ENCODE data around the gene EXD2.
A peak's percentile ranks its signal among the peaks of the same experiment; 100 is the strongest.

The EXD2 gene

DNA sequence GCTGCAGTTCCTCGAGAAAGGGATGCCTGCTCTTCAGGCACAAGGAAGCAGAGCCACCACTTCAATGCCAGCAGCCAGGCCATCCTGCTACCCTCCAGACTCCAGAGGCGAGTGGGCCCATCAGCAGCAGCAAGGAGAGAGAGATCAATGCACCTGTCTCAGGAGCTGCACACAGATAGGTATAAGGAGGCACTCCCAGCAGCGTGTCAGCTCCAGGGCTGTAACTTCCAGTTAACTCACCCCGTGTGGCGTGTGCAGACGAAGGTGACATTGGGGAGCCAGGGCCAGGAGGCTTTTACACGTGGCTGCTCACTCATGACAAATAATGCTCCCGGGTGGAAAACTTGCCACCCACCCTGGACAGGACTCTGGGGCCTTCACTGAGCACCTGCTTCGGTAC, 92.9 kb downstream of the EXD2 start:
- Histone ChIP-seq H3K36me3 (ENCODE audit: low read depth) (no peaks in the 10 kb centered on the region), H3K27ac (ENCODE audit: poor library complexity, severe bottlenecking) (no peak overlapping the region), H3K4me3 (ENCODE audit: severe bottlenecking) (no peak overlapping the region), H3K4me1 (ENCODE audit: insufficient read depth, poor library complexity, severe bottlenecking) (no peaks in the 10 kb centered on the region), H3K27me3 (ENCODE audit: insufficient read depth, poor library complexity, severe bottlenecking) (no peaks in the 10 kb centered on the region), H3K9me3 (ENCODE audit: severe bottlenecking) (no peaks in the 10 kb centered on the region)
- DNase-seq (ENCODE audit: low spot score) (peak; percentile 33), ATAC-seq (ENCODE audit: low read depth) (peak; percentile 17; the same call in 1 of the 3 replicates)
- TF ChIP-seq, protein P1, sequence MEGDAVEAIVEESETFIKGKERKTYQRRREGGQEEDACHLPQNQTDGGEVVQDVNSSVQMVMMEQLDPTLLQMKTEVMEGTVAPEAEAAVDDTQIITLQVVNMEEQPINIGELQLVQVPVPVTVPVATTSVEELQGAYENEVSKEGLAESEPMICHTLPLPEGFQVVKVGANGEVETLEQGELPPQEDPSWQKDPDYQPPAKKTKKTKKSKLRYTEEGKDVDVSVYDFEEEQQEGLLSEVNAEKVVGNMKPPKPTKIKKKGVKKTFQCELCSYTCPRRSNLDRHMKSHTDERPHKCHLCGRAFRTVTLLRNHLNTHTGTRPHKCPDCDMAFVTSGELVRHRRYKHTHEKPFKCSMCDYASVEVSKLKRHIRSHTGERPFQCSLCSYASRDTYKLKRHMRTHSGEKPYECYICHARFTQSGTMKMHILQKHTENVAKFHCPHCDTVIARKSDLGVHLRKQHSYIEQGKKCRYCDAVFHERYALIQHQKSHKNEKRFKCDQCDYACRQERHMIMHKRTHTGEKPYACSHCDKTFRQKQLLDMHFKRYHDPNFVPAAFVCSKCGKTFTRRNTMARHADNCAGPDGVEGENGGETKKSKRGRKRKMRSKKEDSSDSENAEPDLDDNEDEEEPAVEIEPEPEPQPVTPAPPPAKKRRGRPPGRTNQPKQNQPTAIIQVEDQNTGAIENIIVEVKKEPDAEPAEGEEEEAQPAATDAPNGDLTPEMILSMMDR (IDR thresholded peaks at IDR 0.05; ENCODE audit: poor library complexity, severe bottlenecking) = no peak

DNA sequence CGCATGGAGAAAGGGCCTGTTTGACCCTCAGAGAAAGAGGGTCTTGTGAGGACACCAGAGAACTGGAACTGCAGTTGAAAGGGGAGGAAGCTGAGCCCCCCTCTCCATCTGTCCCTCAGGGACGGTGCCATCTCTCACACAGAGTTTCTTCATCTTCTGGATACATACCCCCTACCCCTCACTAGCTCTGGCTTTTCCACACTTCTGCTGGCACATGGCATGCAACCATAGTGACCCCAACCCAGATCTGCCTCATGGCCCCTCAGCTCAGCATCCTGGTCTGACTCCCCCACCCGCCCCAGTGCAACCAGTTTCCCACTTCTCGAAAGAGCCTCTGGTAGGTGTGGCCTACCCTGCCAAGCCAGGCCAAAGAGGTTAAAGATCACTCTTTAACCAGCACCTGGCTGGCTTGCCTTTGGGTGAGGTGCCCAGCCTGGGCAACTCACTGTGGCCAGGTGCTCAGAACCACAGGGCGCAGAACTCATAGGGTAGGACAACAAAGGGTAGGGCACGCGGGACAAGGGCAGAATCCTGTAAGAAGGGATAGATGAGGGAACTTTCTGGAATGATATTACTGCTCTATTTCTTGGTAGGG, 94.5 kb downstream of the EXD2 start:
- Histone ChIP-seq H3K27ac (ENCODE audit: poor library complexity, severe bottlenecking) (no peak overlapping the region), H3K4me1 (ENCODE audit: insufficient read depth, poor library complexity, severe bottlenecking) (no peaks in the 10 kb centered on the region), H3K4me3 (ENCODE audit: severe bottlenecking) (no peak overlapping the region), H3K27me3 (ENCODE audit: insufficient read depth, poor library complexity, severe bottlenecking) (no peaks in the 10 kb centered on the region), H3K36me3 (ENCODE audit: low read depth) (no peaks in the 10 kb centered on the region), H3K9me3 (ENCODE audit: severe bottlenecking) (no peaks in the 10 kb centered on the region)
- DNase-seq (ENCODE audit: low spot score) = peak; percentile 38
- ATAC-seq (ENCODE audit: low read depth) = no peak
- TF ChIP-seq, protein P1 (IDR thresholded peaks at IDR 0.05; ENCODE audit: poor library complexity, severe bottlenecking) = no peak

GRCh38 chr14:69287098-69288010, 96.1 kb downstream of the EXD2 start:
- H3K4me3 ChIP-seq (ENCODE audit: severe bottlenecking) = no peak overlapping the region
- H3K4me1 ChIP-seq (ENCODE audit: insufficient read depth, poor library complexity, severe bottlenecking) = no peaks in the 10 kb centered on the region
- H3K9me3 ChIP-seq (ENCODE audit: severe bottlenecking) = no peaks in the 10 kb centered on the region
- no peak for DNase-seq (ENCODE audit: low spot score)
- H3K36me3 ChIP-seq (ENCODE audit: low read depth) = no peaks in the 10 kb centered on the region
- TF ChIP-seq, protein P1 (IDR thresholded peaks at IDR 0.05; ENCODE audit: poor library complexity, severe bottlenecking) = no peak
- H3K27ac ChIP-seq (ENCODE audit: poor library complexity, severe bottlenecking) = no peak overlapping the region
- no peaks in the 10 kb centered on the region for H3K27me3 ChIP-seq (ENCODE audit: insufficient read depth, poor library complexity, severe bottlenecking)
- peak; percentile 40; the same call in 2 of the 3 replicates for ATAC-seq (ENCODE audit: low read depth)

DNA sequence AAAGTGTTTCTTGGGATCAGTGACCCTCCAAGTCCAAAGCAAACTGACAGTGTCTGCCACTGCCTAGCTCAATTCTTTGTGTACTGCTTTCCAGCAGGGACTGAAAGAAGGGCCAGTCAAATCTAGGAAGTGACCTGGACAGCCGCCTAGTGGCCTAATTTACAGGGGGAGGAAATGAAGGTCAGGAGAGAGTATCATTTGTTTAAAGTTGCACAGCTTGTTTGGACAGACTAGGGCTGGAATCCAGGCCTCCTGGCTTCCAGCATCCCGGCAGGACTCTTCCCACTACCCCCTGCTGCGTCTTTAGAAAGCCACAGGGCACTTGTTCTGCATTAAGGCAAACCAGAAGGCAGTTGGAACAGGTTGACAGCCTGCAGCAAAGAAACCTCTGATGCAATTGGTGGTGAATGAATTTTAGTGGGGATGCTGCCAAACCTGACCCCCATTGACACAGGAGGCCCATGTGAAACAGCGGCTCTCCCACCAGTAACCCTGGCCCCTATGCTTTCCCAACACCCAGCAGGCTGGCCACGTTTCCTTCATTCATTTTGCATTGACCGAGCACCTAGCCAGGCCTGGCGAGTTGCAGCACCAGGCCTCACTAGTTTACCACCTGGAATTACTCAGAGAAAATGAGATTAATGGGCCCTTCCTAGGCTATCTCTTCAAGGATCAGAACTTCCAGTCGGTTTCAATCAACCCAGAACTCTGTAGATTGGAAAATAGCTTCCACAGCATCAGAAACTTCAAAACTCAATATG, 96.9 kb downstream of the EXD2 start:
- H3K27ac ChIP-seq (ENCODE audit: poor library complexity, severe bottlenecking) = no peak overlapping the region
- H3K27me3 ChIP-seq (ENCODE audit: insufficient read depth, poor library complexity, severe bottlenecking) = no peaks in the 10 kb centered on the region
- no peak overlapping the region for H3K4me3 ChIP-seq (ENCODE audit: severe bottlenecking)
- H3K9me3 ChIP-seq (ENCODE audit: severe bottlenecking) = no peaks in the 10 kb centered on the region
- ATAC-seq (ENCODE audit: low read depth) (no peak), DNase-seq (ENCODE audit: low spot score) (peak; percentile 19)
- TF ChIP-seq, protein P1 (IDR thresholded peaks at IDR 0.05; ENCODE audit: poor library complexity, severe bottlenecking) = peak; percentile 33
- H3K4me1 ChIP-seq (ENCODE audit: insufficient read depth, poor library complexity, severe bottlenecking) = no peaks in the 10 kb centered on the region
- no peaks in the 10 kb centered on the region for H3K36me3 ChIP-seq (ENCODE audit: low read depth)
